GM19438 (cell line): ENCODE results near the gene PATL2.
"Not testable (repeated sequence)": the region's sequence is repeated elsewhere in the genome, so short reads cannot be mapped to it uniquely, and the experiment has no call there.

Experiments used
- ATAC-seq: cut with Tn5 transposase; IDR thresholded peaks from one replicate; pipeline ENCODE4 v1.9.1; 2021; ENCODE audit warnings: low read depth; ENCODE audit not compliant: unreplicated experiment

Gene PATL2

DNA sequence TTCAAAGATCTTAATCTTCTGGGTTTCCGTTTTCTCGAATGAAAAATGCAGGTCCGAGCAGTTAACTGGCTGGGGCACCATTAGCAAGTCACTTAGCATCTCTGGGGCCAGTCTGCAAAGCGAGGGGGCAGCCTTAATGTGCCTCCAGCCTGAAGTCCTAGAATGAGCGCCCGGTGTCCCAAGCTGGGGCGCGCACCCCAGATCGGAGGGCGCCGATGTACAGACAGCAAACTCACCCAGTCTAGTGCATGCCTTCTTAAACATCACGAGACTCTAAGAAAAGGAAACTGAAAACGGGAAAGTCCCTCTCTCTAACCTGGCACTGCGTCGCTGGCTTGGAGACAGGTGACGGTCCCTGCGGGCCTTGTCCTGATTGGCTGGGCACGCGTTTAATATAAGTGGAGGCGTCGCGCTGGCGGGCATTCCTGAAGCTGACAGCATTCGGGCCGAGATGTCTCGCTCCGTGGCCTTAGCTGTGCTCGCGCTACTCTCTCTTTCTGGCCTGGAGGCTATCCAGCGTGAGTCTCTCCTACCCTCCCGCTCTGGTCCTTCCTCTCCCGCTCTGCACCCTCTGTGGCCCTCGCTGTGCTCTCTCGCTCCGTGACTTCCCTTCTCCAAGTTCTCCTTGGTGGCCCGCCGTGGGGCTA lies at the start of gene PATL2, which contains the start of gene B2M:
TSS of gene PATL2 (minus strand) at position 228 of the 647 bp plus-strand sequence. CDS start 34,833 bp downstream, outside the sequence.
TSS of gene B2M (plus strand) at position 422 of the 647 bp plus-strand sequence. CDS start at position 452, 30 bp downstream.
- peak; percentile 75 for ATAC-seq

DNA sequence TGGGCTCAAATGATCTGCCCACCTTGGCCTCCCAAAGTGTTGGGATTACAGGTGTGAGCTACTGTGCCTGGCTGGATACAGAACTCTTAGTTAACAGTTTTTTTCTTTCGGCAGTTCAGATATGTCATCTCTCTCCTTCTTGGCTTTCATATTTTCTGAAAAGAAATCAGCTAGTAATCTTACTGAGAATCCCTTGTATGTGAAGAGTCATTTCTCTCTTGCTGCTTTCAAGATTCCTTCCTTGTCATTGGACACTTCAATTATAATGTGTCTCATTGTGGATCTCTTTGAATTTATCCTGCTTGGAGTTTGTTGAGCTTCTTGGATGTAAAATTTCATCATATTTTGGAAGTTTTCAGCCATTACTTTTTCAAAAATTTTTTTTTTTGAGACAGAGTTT lies 42.2 kb upstream of the PATL2 start:
- no peak for ATAC-seq

- ATAC-seq: not testable (repeated sequence)
Observed at GRCh38 chr15:44743454-44743853, 32.3 kb upstream of the PATL2 start.

DNA sequence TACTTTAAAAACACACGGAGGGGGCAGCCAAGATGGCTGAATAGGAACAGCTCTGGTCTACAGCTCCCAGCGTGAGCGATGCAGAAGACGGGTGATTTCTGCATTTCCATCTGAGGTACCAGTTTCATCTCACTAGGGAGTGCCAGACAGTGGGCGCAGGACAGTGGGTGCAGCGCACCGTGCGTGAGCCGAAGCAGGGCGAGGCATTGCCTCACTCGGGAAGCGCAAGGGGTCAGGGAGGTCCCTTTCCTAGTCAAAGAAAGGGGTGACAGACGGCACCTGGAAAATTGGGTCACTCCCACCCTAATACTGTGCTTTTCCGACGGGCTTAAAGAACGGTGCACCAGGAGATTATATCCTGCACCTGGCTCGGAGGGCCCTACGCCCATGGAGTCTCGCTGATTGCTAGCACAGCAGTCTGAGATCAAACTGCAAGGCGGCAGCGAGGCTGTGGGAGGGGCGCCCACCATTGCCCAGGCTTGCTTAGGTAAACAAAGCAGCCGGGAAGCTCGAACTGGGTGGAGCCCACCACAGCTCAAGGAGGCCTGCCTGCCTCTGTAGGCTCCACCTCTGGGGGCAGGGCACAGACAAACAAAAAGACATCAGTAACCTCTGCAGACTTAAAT lies 28.2 kb upstream of the PATL2 start:
- not testable (repeated sequence) for ATAC-seq

- ATAC-seq: no peak
Observed at GRCh38 chr15:44738340-44738984, 27.3 kb upstream of the PATL2 start.

- ATAC-seq: no peak
Observed at GRCh38 chr15:44736181-44736765, 25.1 kb upstream of the PATL2 start, which contains the start of gene TRIM69. Gene TRIM69 (plus strand): TSS chr15:44736528. CDS start chr15:44736705, 177 bp downstream.

DNA sequence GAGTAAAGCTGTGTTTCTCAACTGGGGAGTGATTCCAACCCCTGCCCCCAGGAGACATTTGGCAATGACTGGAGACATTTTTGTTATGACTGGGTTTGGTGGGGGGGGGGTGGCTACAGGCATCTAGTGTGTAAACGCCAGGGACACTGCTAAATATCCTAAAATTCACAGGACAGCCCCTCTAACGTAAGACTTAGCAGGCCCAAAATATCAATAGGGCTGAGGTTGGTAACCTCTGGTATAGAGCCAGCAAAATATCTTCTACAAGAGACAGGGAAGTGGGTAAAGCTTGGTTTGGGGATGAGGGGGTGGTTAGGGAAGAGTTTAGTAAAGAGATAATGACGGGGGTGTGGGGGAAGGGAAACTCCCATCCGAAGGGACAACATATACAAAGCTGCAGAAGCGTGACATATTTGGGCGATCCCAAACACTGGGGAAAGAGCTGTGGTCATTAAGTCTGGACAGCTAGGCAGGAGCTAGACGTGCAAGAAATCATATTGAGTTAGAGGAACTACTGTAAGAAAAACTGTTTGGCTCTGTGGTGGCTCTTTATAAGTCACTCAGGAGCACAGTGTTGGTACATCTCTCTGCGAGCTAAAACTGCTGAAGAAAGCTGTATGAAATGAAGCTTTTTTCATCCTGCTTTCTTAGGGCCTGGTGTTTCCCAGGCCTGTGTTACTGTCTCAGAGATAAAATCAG lies 24.5 kb upstream of the PATL2 start:
- ATAC-seq: no peak

- no peak for ATAC-seq
Observed at GRCh38 chr15:44734839-44735481, 23.8 kb upstream of the PATL2 start.

DNA sequence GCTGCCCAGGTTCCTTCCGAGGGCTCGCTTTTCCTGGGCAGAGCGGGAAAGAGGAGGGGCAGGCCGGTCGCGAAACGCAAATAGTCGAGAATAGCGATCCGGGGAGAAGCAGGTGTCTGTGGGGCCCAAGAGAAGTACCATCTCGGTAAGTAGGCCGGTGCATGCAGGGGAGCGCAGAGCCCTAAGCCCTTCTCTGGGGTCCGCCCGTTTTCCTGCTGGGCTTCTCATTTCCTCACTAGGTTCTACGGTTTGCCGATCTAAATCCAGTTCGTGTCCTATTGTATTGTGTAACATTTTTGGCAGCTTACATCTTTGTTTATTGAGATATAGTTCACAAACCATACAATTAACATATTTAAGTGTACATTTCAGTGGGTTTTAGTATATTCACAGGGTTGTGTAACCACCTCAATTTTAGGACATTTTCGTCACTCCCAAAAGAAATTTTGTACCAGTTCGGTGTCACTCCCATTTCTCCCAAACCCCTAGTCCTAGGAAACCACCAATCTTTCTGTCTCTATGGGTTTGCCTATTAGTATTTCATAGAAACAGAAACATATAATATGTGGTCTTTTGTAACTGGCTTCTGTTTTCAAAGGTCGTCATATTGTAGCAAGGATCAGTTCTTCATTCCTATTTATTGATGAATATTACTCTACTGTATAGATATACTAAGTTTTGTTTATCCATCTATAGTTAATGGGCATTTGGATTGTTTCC lies 18.4 kb upstream of the PATL2 start:
- ATAC-seq: peak; percentile 2

DNA sequence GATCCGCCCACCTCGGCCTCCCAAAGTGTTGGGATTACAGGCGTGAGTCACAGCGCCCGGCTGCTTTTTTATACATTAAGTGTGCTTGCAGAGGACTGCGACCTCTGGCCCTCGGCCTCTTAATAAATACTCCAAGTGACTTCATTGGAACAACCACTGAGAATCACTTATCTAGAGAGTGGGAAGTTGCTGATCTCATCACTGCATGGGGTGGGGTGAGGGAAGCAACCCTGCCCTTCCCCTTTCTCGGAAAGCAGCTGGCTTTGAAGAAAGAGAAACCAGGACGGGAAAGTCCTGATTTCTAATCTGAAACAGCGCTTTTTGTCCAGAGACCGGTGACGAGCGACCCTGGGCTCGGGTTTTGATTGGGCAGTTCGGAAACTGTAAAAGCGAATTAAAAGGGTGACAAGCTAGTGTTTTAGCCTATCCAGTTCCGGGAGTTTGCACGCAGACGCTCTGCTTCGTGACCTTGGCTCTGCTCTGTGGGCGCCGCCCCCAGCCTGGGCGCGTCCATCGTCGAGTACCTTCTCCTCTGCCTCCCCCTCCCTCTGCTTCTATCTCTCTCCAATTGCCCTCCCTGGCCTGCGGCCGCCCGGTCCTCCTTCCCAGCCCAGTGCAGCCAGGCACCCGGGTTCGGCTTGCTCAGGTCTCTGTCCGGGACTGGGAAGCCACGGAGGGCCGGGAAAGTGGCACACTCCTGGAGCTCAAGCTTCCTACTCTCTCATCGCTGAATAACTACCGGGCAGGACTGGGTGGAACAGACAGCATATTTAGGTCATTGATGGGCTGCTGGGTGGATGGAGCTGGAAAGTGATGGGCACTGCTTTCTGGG lies 17.7 kb upstream of the PATL2 start:
- peak; percentile 71 for ATAC-seq

DNA sequence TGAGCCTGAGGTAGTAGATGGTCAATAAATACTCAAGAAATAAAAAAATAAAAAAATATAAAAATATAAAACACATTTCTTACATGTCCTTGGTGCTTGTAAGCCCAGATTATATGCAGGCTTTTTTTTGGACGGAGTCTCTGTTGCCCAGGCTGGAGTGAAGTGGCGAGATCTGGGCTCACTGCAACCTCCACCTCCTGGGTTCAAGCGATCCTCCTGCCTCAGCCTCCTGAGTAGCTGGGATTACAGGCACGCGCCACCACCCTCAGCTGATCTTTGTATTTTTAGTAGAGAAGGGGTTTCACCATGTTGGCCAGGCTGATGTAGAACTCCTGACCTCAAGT lies 17.1 kb upstream of the PATL2 start:
- peak; percentile 1 for ATAC-seq

GRCh38 chr15:44727485-44728231 lies 16.5 kb upstream of the PATL2 start:
- no peak for ATAC-seq

DNA sequence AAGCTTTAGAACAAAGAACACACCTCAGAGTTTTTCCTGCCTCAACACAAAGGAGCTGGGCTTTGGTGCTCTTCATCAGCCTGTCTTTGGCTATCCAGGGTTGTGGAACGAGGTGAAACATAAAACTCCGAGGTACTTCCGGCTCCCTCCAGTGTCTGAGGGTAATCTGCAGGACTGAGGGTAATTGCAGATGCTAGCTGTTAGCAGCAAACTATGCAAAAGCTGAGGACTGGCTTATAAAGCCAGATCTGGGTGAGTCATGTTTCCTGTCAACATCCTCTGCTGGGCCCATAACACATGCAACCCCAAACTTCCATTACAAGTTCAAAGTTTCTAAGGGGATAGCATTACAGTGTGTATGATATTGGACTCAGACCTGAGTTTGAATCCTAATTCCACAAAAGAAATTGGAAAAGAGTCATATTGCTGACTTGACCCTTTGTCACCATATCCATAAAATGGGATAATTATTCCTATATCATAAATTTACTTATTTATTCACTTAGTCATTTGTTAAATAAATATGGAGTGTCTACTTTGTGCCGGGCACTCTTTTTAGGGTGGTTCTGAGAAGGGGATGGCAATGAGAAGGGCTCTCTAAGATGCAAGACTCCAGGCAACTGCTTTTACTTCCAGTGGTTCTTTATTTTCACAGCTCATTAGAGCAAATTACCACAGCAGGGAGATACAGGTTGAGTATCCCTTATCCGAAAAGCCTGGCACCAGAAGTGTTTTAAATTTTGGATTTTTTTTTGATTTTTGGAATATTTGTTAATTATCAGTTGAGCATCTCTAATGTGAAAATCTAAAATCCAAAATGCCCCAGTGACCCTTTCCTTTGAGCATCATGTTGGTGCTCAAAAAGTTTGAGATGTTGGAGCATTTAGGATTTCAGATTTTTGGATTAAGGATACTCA lies 15.7 kb upstream of the PATL2 start:
- ATAC-seq: peak; percentile 33

- no peak for ATAC-seq
Observed at GRCh38 chr15:44726136-44726535, 15.0 kb upstream of the PATL2 start.

- no peak for ATAC-seq
Observed at GRCh38 chr15:44722011-44722410, 10.9 kb upstream of the PATL2 start.

DNA sequence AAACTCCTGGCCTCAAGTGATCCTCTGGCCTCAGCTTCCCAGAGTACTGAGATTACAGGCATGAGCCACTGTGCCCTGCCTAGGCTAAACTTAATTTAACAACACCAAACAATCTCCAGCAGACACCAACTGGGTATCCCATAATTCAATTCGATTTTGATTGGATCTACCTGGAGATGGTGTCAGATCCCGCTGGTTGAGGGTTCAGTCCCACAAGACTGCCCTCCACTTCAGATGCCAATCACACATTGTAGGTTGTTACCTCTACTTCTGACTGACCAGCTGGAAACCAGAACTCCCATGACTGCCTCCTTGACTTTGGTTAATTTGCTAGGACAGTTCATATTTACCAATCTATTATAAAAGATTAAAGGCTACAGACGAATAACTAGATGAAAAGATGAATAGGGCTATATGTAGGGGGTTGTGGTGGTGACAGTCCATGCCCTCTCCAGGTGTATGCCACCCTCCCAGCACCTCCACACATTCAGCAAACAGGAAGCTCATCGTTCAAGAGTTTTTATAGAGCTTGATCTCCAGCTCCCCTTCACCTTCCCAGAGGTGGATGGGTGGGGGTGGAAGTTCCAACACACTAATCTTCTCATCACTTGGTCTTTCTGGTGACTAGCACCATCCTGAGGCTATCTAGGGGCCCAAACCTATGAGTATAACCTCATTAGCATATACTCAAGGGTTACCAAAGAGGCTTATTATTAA lies 9.5 kb upstream of the PATL2 start:
- no peak for ATAC-seq
